GM18951 (cell line): ENCODE data around the gene ABCD3.

Experiments
- POLR2A ChIP-seq: IDR thresholded peaks from 4 replicates; pipeline ENCODE4 v1.6.1; 2011; ENCODE audit warnings: mild to moderate bottlenecking; ENCODE audit not compliant: insufficient read length, insufficient read depth; ENCODE audit errors: extremely low read depth
- in situ Hi-C: fragments of 300-500 bp; cut with MboI; formaldehyde crosslinking; loops from one replicate; pipeline ENCODE4 v1.12.0; 2022; ENCODE audit warnings: low sequenced_read_pairs, mixed read lengths, inconsistent platforms; ENCODE audit not compliant: unreplicated experiment

ABCD3 gene

DNA sequence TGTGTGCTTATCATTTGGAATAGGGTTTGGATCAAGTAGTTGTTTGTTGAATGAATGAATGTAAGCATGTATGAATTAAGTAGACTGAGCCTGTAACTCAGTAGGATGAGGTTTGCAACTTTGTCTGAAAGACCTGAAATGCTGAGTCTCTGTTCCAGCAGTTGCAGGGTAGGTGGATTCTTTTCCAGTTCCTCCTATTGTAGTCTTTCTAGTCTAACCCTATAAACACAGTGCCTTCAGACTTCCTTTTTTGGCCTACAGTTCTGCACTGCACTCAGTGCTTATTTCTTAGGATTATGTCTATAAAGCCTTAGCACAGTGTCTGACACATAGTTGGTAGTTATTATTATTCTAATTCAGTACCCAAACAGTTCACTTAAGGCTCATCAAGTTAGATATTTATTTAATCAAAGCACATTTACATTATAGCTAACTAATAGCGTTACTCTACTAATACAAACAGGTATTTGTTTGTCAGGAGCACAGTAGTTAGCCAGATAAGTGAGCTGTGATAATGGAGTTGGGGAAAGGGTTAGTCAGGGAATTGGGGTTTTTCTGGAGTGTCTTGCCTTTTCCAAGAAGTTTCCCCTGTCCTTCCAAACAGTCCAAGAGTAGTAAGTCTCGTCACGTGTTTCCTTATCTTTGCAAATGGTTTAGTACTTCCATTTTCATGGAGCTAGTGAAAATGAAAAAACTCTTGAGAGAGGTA lies 45.0 kb downstream of the ABCD3 start:
- no peak for TF ChIP-seq POLR2A
- in situ Hi-C loops = loop anchor here (25.0 kb wide), 1 partner anchor 401 kb away; no protein-coding TSS in a partner anchor

DNA sequence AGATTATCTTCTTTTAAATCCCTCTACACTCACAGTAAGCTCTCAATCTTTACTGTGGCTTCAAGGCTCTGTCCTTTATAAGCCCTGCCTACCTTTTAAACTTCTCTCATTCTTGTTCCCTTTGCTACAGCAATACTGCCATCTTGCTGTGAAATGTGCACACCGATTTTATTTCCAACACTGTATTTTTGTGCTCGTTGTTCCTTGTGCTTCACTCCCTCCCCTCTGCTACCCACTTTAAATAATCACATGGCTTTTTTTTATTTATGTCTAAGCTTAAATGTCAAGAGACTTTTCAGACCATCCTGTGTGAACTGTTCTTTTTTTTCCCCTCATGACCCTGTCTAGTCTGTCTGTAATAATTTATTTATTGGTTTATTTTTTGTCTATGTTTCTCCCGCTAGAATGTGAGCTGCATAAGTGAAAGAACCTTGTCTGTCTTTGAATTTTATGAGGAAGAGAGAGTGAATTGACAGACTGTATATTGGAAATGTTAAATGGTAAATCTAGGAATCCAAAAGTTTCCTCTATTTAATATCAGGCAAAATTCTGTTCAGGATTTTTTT lies 45.7 kb downstream of the ABCD3 start:
- TF ChIP-seq POLR2A = no peak
- in situ Hi-C loops = loop anchor here (25.0 kb wide), 1 partner anchor 402 kb away; no protein-coding TSS in a partner anchor

DNA sequence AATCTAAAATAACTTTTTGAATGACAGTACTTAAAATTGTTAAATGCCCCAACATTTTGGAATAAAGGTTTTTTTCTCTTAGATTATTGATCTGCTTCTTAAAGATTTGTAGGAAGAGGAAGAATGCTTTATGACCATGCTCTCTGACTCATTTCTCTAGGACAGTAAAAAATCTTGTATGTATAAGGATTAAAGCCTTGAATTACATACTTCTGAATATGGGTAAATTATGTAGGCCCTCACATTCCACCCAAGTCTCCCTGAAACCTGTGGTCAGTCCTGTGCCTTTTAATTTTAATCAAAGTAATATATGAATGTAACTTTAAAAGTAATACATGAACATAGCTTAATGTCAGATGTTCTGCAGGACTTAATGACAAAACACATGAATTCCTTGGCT lies 50.5 kb downstream of the ABCD3 start:
- TF ChIP-seq POLR2A = no peak
- in situ Hi-C loops = loop anchor here (25.0 kb wide), 1 partner anchor 406 kb away; no protein-coding TSS in a partner anchor

DNA sequence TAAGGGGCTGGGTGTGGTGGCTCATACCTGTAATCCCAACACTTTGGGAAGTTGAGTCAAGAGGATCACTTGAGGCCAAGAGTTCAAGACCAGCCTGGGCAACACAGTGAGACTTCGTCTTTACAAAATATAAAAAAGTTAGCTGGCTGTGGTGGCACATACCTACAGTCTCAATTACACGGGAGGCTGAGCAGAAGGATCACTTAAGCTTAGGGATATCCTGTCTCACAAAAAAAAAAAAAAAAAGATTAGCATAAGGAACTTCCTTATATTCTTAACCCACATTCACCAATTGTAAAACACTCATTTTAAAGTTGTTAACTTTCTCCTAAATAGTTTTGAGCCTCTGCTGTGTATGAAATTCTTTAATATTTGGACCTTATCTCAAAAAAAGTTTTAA lies 53.1 kb downstream of the ABCD3 start:
- no peak for TF ChIP-seq POLR2A
- in situ Hi-C loops = loop anchor here (25.0 kb wide), 1 partner anchor 409 kb away; no protein-coding TSS in a partner anchor

DNA sequence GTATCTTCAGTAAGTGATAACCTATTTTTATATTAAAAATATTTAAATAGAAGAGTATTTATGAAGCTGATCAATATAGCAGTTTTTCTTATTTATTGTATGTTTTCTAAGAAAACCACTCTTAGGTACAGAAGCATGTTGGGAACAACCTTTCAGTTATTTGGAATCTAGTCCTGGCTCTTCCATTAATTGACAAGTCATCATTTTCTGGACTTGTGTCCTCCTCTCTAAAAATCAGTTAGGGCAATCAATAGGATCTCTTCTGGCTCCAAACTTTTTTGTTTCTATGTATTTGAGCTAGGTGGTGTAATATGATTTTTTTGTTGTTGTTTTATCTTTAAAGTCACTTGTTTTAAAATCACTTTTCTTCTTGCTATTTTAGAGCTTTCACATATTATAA lies 57.0 kb downstream of the ABCD3 start:
- TF ChIP-seq POLR2A = no peak
- in situ Hi-C loops = loop anchor here (5.0 kb wide), 1 partner anchor 327 kb away; no protein-coding TSS in a partner anchor

DNA sequence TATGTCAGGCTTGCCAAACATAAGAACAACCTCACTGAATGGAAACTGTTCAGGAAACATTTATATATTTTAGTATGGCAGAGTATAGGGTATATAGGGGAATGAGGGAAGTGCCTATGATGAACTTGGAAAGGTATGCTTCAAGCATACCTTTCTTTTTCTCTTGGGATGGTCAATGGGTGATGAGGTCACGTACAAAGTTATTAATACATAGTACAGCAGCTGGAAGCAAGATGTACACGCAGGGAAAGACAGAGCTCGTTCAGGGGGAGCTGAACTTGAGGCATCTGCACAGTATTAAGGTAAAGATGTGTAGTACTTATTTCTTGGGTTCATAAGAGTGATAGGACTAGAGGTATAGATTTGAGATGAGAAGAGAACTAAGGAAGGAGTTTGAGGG lies 61.5 kb downstream of the ABCD3 start:
- in situ Hi-C loops = loop anchor here (5.0 kb wide), 1 partner anchor 323 kb away; no protein-coding TSS in a partner anchor
- TF ChIP-seq POLR2A = no peak

DNA sequence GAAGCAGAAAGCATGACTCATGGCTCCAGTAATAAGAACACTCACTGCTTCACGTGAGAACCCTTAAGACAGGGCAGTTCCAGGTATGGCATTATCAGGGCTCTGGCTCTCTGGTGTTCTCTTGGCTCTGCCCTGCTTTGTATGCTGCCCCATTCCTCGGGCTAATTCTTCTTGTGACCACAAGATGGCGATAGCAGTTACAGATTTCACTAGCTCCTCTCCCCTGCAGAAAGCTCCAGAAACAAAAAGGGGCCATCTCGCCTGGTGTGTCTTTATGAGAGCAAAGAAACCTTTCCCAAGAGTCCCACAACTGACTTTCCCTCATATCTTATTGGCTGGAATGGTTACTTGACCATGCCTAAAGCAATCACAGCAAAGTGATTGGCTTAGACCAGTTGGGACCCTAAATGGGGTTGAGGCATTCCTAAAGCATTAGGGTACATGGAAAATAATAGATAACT lies 63.3 kb downstream of the ABCD3 start:
- in situ Hi-C loops = no loop called here
- no peak for TF ChIP-seq POLR2A

DNA sequence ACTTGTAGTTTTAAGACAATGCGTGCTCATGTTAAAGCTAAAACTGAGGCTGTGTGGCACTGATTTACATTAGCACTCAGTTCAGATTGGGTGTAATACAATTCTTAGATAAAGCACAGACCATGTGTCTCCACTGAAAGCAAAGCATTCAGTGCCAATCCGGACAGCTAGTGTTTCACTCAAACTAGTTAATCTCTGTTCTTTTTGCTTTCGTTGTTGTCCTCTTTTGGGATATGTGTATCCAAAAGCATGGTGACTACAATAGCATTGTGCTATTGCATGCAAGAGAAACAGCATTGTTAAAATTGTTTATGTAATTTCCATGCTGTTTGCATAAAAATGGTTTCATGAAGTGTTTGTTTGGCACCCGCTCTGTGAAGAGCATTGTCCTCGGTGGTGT lies 68.8 kb downstream of the ABCD3 start:
- TF ChIP-seq POLR2A = no peak
- in situ Hi-C loops = no loop called here

DNA sequence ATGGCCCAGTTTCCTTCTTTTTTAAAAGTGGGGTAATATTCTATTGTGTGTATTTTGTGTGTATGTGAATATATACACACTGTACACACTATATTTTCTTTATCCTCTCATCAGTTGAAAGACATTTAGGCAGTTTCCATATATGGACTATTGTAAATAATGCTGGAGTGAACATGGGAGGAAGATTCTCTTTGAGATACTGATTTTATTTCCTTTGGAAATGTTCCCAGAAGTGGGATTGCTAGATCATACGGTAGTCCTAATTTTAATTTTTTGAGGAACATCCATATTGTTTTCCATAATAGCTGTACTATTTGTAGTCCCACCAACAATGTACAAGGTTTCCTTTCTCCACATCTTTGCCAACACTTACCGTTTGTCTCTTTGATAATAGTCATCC lies 72.4 kb downstream of the ABCD3 start:
- in situ Hi-C loops = no loop called here
- no peak for TF ChIP-seq POLR2A

DNA sequence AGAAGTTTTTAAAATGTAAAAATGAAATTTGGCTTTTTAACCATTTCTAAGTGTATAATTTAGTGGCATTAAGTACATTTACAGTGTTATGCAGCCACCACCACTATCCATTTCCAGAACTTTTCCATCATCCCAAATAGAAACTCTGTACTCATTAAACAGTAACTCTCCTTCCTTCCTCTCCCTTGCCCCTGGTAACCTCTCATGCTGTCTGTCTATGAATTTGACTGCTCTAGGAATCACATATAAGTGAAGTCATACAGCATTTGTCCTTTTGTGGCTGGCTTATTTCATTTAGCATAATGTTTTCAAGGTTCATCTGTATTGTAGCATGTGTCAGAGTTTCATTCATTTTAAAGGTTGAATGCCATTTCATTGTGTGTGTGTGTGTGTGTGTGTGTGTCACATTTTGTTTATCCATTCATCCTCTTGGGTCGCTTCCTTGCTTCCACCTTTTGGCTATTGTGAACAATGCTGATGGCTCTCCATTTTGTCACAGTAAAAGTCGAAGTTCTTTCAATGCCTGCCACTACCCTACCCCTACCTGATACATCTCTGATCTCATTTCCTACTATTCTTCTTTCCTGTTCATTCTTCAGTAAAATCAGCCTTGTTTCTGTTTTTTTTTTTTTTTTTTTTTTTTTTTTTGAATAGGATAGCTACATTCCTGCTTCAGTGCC lies 78.0 kb downstream of the ABCD3 start:
- in situ Hi-C loops = no loop called here
- TF ChIP-seq POLR2A = no peak

DNA sequence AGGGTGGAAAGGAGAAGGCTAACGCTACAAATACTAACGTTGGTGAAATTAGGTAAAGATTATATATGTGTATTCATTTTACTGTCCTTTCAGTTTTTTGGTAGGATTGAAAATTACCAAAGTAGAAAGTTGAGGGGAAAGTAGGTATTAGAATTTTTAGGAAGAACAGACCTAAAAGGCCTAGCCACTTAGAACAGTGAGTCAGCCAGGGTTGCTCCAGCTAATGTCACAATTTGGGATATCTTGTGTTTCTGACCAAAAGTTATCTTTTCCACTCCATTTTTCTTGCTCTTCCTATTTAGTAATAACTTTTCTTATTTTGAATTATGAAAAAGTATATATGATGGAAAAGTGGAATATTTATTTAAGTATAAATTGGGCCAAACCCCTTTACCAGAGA lies 83.2 kb downstream of the ABCD3 start:
- in situ Hi-C loops = no loop called here
- TF ChIP-seq POLR2A = no peak

DNA sequence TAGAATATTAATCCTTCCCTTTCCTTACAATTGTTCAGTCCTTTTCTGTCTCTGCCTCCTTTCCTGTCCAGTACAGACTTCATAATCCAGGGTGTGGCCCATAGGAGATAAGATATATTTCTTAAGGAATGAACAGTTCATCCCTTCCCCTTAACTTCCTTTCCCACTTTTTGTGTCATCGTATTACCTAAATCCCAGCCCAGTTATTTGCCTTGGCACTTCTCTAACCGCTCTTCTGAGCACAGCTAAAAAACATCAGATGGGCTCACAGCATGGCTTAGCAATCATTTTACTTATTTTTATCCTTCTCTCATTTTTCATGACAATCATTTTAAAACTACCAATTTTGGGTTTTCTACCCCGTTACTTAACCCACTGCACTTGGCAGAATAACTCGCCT lies 83.7 kb downstream of the ABCD3 start:
- TF ChIP-seq POLR2A = no peak
- in situ Hi-C loops = no loop called here

DNA sequence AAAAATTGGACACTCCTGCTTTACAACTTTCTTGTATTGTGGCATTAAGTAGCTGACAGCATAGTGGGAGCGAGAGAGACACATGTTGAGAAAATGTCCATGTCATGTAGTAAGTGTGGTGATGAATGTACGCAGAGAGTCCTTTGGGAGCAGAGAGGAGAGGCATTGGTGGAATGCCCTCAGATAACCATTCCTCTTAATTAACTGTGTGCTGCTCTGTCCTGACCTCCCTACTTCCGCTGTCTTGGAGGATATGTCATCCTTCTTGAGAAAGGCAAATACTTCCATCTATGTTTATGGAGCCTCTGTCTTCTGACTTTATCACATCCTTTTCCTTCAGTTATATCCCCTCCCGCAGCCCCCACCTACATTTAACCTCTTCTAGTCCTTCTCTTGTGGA lies 85.0 kb downstream of the ABCD3 start:
- in situ Hi-C loops = no loop called here
- no peak for TF ChIP-seq POLR2A
